Ovary (tissue), 9 donors: ENCODE measurements around the gene TFG. TPM values are rescaled to one million over a fixed set of nuclear protein-coding genes. Genes with fewer than 3 reads are reported as not detected.

ENCODE experiments used
- DNase-seq, 5 donors: peaks; one replicate each; pipeline ENCODE4 v3.0.0-alpha.2; 2019 to 2020
- H3K27ac ChIP-seq, 2 donors: fragments of 200-600 bp; one replicate each; pipeline versions ENCODE4 v1.5.1 to v1.8.0; 2019 to 2022
- H3K27me3 ChIP-seq: fragments of 200-600 bp; one replicate; pipeline ENCODE4 v1.8.0; 2022
- H3K36me3 ChIP-seq: fragments of 200-600 bp; sonication (generic); one replicate; pipeline ENCODE4 v1.5.1; 2019
- H3K4me1 ChIP-seq: one replicate; pipeline ENCODE4 v1.8.1; 2013; ENCODE audit warnings: mild to moderate bottlenecking, moderate library complexity; ENCODE audit not compliant: insufficient read depth
- H3K4me3 ChIP-seq: fragments of 200-600 bp; sonication (generic); one replicate; pipeline ENCODE4 v1.5.1; 2017
- H3K9me3 ChIP-seq, 2 donors: fragments of 200-600 bp in 1 of 2; sonication (generic) in 1 of 2; one replicate each; pipeline versions ENCODE4 v1.5.1 to v1.8.1; 2013 to 2019; ENCODE audit warnings: mild to moderate bottlenecking in 1 of 2, moderate library complexity in 1 of 2
- EP300 ChIP-seq: sonication (generic); formaldehyde crosslinking; IDR thresholded peaks from one replicate; pipeline ENCODE4 v1.6.1; 2017; ENCODE audit warnings: antibody characterized with exemption
- POLR2A ChIP-seq: fragments of 450-650 bp; IDR thresholded peaks from one replicate; pipeline ENCODE4 v1.6.1; 2017; ENCODE audit warnings: antibody characterized with exemption, mild to moderate bottlenecking, moderate library complexity
- WGBS, 3 donors: extraction: QIAGEN DNeasy Blood & Tissue Kit in 1 of 3; methylation state at CpG; one replicate each; pipeline versions ENCODE4 v1.1.5 to v1.1.7; 2013 to 2017; 5-methylcytosine and 5-hydroxymethylcytosine counted together
- intact Hi-C, 4 donors: fragments of 100-400 bp; cut with DNase I; formaldehyde crosslinking; loops; one replicate each; pipeline versions ENCODE4 v1.11.0 to v1.15.1; 2022 to 2023
- polyA plus RNA-seq, 2 donors: library from polyadenylated mRNA; stranded (reverse); fragments of 200-250 nt in 1 of 2; fragments of 350-450 nt in 1 of 2; fragmentation: Illumina TruSeq in 1 of 2; extraction: RNeasy Lipid Tissue Mini Kit (QIAGEN cat#74804) in 1 of 2; gene quantifications; one replicate each; pipeline ENCODE4 v1.2.3, GENCODE V29; 2013 to 2014
- total RNA-seq, 7 donors: library from RNA; depleted of rRNA in 2 of 7; stranded (reverse); fragments of >200 nt in 2 of 7; fragmentation: NEBNext Ultra II Directional in 3 of 7; extraction: Animal tissue kit (Norgen Biotek cat#: 25700) in 3 of 7; gene quantifications; one replicate each; pipeline versions ENCODE4 v1.1.0 to v1.2.4, GENCODE V29; 2016 to 2023
- TF ChIP-seq, protein P1 (sequence below), 3 donors: fragments of 450-650 bp in 2 of 3; fragments of 200-600 bp in 1 of 3; IDR thresholded peaks; one replicate each; pipeline versions ENCODE4 v1.5.1 to v1.8.0; 2016 to 2022; ENCODE audit warnings: antibody characterized with exemption in 3 of 3, mild to moderate bottlenecking in 1 of 3
- donor health status: DM: no; HTN: no; CAD: no; lungs with moderate emphysema.
- donor health status: DM: no; HTN: no; CAD: no.
- donor health status: Bipolar disorder and iron deficiency.
- donor health status: DM: yes; HTN: yes; CAD: no.
- donor health status: DM: no; HTN: no; CAD: no.
- donor health status: DM: yes; HTN: yes; CAD: no.

TFG gene
- total and polyA plus RNA-seq, 9 donors = 38.5 to 114 (median 64.7) TPM

DNA sequence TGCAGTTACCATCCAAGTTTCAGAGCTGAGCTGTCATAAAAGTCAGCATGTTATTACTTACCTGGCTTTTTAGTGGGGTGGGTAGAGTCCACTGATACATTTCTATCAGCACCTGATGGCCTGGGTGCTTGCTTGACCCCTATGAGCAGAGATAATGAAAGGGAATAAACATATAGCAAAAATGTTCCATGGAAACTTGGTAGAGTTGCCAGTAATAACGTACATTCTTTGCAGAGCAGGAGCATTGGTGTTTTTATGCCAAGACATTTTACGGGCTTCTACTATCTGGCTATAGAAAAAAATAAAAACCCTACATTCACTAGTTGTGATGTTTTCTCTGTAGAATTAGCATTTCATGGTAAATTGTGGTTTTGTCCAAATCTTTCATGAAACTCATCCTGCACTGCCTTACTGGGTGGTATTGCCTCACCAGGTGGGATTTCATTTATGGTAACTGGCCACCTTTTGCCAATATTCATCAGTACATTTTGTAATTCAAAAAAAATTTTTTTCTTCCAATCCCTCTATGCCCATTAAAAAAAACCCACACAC lies 70.9 kb downstream of the TFG start:
- intact Hi-C loops = no loop called here
- H3K36me3 ChIP-seq = no peaks in the 10 kb centered on the region
- no peaks in the 10 kb centered on the region for H3K9me3 ChIP-seq
- TF ChIP-seq, protein P1, sequence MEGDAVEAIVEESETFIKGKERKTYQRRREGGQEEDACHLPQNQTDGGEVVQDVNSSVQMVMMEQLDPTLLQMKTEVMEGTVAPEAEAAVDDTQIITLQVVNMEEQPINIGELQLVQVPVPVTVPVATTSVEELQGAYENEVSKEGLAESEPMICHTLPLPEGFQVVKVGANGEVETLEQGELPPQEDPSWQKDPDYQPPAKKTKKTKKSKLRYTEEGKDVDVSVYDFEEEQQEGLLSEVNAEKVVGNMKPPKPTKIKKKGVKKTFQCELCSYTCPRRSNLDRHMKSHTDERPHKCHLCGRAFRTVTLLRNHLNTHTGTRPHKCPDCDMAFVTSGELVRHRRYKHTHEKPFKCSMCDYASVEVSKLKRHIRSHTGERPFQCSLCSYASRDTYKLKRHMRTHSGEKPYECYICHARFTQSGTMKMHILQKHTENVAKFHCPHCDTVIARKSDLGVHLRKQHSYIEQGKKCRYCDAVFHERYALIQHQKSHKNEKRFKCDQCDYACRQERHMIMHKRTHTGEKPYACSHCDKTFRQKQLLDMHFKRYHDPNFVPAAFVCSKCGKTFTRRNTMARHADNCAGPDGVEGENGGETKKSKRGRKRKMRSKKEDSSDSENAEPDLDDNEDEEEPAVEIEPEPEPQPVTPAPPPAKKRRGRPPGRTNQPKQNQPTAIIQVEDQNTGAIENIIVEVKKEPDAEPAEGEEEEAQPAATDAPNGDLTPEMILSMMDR (IDR thresholded peaks at IDR 0.05) = no peak
- H3K27ac ChIP-seq = no peak overlapping the region
- WGBS, 3 donors = 78 to 84% (median 81%) methylated on average over 2 of the region's 2 CpGs
- H3K4me1 ChIP-seq = peaks cover 4% of the 10 kb centered on the region
- H3K4me3 ChIP-seq = no peak overlapping the region
- no peak for DNase-seq
- H3K27me3 ChIP-seq = no peaks in the 10 kb centered on the region

DNA sequence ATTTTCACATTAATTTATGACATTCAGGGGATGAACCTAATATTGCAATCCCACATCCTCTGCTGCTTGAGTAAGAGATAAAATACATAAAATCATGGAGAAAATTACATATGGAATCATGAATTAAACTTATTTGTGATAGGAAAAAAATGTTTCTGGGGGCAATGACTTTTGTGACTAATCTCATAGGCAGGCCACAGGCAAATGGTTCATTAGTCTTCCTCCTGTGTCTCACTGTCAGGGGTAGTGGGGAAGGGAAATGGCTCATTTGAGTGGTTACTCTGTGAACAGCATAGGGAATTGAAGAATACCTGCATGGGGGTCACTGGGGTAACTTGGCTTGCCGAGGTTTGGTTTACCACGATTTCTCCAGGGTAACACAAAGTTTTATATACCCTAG lies 72.0 kb downstream of the TFG start:
- no peak for DNase-seq
- H3K9me3 ChIP-seq = peaks cover 0 to 5% of the 10 kb centered on the region in 2 donors
- WGBS, 3 donors = 91 to 96% (median 95%) methylated on average over 2 of the region's 2 CpGs
- TF ChIP-seq, protein P1 (IDR thresholded peaks at IDR 0.05) = no peak
- TF ChIP-seq POLR2A = no peak
- no peak for TF ChIP-seq EP300
- H3K4me3 ChIP-seq = no peak overlapping the region
- no peaks in the 10 kb centered on the region for H3K36me3 ChIP-seq
- intact Hi-C loops = no loop called here
- no peaks in the 10 kb centered on the region for H3K27me3 ChIP-seq
- peaks cover 4% of the 10 kb centered on the region for H3K4me1 ChIP-seq
- no peak overlapping the region for H3K27ac ChIP-seq

DNA sequence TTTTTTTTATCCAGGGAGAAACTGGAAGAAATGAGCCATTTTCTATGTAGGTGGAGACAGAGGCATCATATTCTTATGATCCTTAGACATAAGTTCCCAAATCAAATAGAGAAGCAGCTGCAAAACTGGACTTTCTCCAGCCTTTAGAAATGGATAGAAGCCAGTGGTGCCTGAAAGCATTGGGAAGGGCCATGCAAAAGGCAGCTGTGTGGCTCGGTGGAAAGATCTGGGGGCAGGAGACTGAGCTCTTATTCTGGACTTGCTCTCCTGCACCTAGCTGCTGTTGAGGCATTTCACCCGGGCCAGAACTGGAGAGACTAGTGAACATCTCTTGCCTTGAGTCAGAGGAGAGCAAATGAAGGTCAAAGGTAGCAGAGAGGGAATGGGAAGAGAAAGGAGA lies 73.1 kb downstream of the TFG start:
- Histone ChIP-seq H3K4me1 (peaks cover 4% of the 10 kb centered on the region), H3K4me3 (no peak overlapping the region), H3K36me3 (no peaks in the 10 kb centered on the region), H3K9me3 (peaks cover 0 to 5% of the 10 kb centered on the region in 2 donors), H3K27me3 (no peaks in the 10 kb centered on the region), H3K27ac (no peak overlapping the region)
- TF ChIP-seq POLR2A (no peak), EP300 (no peak)
- TF ChIP-seq, protein P1 (IDR thresholded peaks at IDR 0.05) = no peak
- WGBS, 3 donors = 9 to 16% (median 13%) methylated on average over 2 of the region's 2 CpGs
- no peak for DNase-seq
- intact Hi-C loops = no loop called here

DNA sequence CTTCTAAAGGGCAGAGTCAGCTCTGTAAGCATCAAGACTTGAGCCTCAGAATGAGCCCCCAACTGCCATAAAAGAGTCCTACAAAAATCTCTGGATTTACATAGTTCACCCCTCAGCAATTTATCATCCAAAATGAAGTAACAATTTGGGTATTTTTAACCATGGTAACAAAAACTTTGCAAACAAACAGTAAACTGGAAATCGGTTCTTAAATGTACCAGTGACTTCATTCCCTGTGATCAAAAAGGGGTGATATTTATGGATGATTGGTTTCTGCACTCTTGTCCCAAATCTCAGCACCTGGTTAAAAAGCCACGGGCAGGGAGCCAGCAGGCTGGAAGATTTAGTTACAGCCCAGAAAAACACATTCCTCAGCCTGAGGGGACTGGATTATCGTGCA lies 73.6 kb downstream of the TFG start:
- H3K27me3 ChIP-seq = no peaks in the 10 kb centered on the region
- peaks cover 4% of the 10 kb centered on the region for H3K4me1 ChIP-seq
- no peak for TF ChIP-seq POLR2A
- no peak for TF ChIP-seq EP300
- TF ChIP-seq, protein P1 (IDR thresholded peaks at IDR 0.05) = no peak
- H3K4me3 ChIP-seq = no peak overlapping the region
- 12 to 17% (median 15%) methylated on average over 3 of the region's 3 CpGs for WGBS, 3 donors
- H3K9me3 ChIP-seq = peaks cover 0 to 5% of the 10 kb centered on the region in 2 donors
- no peaks in the 10 kb centered on the region for H3K36me3 ChIP-seq
- H3K27ac ChIP-seq = no peak overlapping the region
- peak in 2 of 5 donors; percentile 15 to 40 for DNase-seq
- intact Hi-C loops = no loop called here
